HL-60 (cell line): ENCODE results near the gene ARPP21.

Source experiments
- DNase-seq, 2 experiments: peaks; one replicate each; pipeline ENCODE4 v3.0.0-alpha.2; 2010 to 2020; ENCODE audit warnings: low read depth in 1 of 2, low spot score in 1 of 2
- H3K27ac ChIP-seq: fragments of 250-450 bp; sonication (Bioruptor Pico); replicated peaks from 2 replicates; pipeline ENCODE4 v1.5.1; 2020; ENCODE audit warnings: mild to moderate bottlenecking, moderate library complexity
- H3K27me3 ChIP-seq: fragments of 250-450 bp; sonication (Bioruptor Pico); 2 replicates; pipeline ENCODE4 v1.5.1; 2021; ENCODE audit warnings: mild to moderate bottlenecking, moderate library complexity; ENCODE audit not compliant: insufficient read depth, poor library complexity, severe bottlenecking
- H3K4me3 ChIP-seq: replicated peaks from 2 replicates; pipeline ENCODE4 v1.5.1; 2011; ENCODE audit warnings: mild to moderate bottlenecking, control low read depth, low read length; ENCODE audit not compliant: insufficient read depth
- GABPA ChIP-seq: IDR thresholded peaks from 2 replicates; pipeline ENCODE4 v1.6.1; 2012; ENCODE audit warnings: low read depth
- POLR2AphosphoS5 ChIP-seq: IDR thresholded peaks from 2 replicates; pipeline ENCODE4 v1.6.1; 2012; ENCODE audit warnings: low read depth
- SPI1 ChIP-seq: IDR thresholded peaks from 2 replicates; pipeline ENCODE4 v1.6.1; 2012; ENCODE audit warnings: low read depth, mild to moderate bottlenecking, borderline replicate concordance
- TF ChIP-seq, protein P1 (sequence below): IDR thresholded peaks from one replicate; pipeline ENCODE4 v1.5.1; 2011; ENCODE audit warnings: low read length, control low read depth, inconsistent platforms; ENCODE audit not compliant: insufficient read depth
- TF ChIP-seq, protein P2 (sequence below): IDR thresholded peaks from 2 replicates; pipeline ENCODE4 v1.6.1; 2012; ENCODE audit warnings: low read depth; ENCODE audit not compliant: insufficient replicate concordance

The ARPP21 gene

DNA sequence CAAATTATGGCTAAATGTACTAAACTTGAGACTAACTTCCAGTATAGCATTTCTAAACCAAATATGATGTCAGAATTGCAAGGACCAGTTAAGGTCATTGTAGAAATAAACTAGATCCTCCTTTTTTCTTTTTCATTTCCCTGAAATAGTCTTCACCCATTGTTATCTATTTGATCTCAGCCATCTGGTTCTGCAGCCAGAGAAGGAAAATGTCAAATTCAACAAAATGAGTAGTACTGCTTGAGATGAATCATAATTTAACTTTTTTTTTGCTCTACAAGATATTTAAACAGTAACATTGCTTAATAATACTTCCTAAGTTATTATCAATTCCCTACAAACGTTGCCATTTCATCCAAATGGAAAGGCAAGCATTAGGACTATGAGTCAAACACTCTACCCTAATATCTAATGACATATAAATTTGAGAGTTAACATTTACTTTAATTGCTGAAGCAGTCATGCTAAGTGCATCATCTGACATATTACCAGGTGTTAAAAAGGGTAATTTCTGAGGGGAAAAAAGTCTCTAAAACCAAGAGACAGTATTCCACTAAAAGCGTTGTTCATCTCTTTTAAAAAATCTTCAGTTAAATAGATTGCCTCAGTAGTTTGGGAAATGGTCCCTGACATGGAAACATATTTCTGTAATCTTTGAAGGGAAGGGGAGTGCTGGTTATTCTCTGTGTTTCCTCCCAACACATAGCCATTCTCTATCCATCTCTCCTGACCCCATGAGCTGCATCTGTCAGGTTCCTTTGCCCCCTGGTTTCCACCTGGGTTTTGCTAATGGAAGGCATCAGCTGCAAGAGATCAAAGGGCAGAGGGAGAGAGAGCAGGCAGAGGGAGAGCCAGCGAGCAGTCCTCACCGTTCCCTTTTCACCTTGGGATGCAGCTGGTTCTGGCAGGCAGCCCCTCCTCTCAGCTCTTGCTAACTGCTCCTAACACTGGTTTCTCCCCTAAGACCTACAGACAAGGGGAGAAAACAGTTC is 138.5 kb downstream of the ARPP21 start:
- TF ChIP-seq POLR2AphosphoS5 (no peak), GABPA (no peak), SPI1 (no peak)
- TF ChIP-seq, protein P1, sequence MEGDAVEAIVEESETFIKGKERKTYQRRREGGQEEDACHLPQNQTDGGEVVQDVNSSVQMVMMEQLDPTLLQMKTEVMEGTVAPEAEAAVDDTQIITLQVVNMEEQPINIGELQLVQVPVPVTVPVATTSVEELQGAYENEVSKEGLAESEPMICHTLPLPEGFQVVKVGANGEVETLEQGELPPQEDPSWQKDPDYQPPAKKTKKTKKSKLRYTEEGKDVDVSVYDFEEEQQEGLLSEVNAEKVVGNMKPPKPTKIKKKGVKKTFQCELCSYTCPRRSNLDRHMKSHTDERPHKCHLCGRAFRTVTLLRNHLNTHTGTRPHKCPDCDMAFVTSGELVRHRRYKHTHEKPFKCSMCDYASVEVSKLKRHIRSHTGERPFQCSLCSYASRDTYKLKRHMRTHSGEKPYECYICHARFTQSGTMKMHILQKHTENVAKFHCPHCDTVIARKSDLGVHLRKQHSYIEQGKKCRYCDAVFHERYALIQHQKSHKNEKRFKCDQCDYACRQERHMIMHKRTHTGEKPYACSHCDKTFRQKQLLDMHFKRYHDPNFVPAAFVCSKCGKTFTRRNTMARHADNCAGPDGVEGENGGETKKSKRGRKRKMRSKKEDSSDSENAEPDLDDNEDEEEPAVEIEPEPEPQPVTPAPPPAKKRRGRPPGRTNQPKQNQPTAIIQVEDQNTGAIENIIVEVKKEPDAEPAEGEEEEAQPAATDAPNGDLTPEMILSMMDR, result no peak
- TF ChIP-seq, protein P2, sequence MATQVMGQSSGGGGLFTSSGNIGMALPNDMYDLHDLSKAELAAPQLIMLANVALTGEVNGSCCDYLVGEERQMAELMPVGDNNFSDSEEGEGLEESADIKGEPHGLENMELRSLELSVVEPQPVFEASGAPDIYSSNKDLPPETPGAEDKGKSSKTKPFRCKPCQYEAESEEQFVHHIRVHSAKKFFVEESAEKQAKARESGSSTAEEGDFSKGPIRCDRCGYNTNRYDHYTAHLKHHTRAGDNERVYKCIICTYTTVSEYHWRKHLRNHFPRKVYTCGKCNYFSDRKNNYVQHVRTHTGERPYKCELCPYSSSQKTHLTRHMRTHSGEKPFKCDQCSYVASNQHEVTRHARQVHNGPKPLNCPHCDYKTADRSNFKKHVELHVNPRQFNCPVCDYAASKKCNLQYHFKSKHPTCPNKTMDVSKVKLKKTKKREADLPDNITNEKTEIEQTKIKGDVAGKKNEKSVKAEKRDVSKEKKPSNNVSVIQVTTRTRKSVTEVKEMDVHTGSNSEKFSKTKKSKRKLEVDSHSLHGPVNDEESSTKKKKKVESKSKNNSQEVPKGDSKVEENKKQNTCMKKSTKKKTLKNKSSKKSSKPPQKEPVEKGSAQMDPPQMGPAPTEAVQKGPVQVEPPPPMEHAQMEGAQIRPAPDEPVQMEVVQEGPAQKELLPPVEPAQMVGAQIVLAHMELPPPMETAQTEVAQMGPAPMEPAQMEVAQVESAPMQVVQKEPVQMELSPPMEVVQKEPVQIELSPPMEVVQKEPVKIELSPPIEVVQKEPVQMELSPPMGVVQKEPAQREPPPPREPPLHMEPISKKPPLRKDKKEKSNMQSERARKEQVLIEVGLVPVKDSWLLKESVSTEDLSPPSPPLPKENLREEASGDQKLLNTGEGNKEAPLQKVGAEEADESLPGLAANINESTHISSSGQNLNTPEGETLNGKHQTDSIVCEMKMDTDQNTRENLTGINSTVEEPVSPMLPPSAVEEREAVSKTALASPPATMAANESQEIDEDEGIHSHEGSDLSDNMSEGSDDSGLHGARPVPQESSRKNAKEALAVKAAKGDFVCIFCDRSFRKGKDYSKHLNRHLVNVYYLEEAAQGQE, result no peak
- Histone ChIP-seq H3K27me3 (no peaks in the 10 kb centered on the region), H3K27ac (no peak overlapping the region), H3K4me3 (no peak overlapping the region)
- DNase-seq, result no peak

DNA sequence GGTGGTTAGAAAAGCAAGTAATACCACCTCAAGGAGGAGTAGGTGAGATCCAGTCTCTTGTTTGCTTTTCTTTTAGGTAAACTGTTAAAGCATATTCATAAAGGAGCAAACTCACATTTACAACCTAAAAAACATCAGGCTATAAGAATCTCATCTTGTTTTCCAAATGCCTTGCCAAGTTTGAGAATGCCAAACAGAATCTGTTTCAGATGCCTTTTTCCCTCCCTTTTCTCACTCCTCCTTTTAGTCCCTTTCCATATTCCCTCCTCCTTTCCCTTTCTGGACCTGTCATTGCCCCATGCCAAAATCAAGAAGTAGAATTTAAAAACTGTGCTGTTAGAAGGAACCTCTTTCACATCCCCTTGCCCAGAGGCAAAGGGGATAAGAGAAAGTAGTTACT is 140.3 kb downstream of the ARPP21 start:
- no peak overlapping the region for H3K4me3 ChIP-seq
- no peak overlapping the region for H3K27ac ChIP-seq
- no peak for DNase-seq
- TF ChIP-seq POLR2AphosphoS5 (no peak), SPI1 (no peak), GABPA (no peak)
- TF ChIP-seq, protein P2, result no peak
- TF ChIP-seq, protein P1, result no peak
- no peaks in the 10 kb centered on the region for H3K27me3 ChIP-seq

DNA sequence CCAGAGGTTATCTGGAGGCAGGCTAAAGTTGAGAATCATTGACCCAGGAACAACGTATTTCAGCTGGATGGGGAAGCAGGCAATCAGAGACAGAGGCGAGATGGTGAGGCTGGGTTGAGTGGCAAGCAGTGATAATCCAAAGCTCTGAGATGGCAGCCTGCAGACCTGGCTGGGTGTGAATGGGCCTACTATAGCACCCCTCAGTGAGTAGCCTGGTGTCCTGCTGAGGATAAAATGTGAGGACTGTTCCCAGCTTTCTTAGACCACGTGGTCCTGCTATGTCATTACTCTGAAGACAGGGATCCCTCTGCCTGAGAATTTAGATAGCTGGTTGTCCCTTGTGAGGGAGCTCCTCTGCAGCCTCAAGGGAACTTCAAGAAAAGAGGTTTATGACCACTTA is 141.5 kb downstream of the ARPP21 start:
- TF ChIP-seq SPI1 (no peak), POLR2AphosphoS5 (no peak), GABPA (no peak)
- TF ChIP-seq, protein P2, result no peak
- TF ChIP-seq, protein P1, result no peak
- no peak for DNase-seq
- Histone ChIP-seq H3K27ac (no peak overlapping the region), H3K27me3 (no peaks in the 10 kb centered on the region), H3K4me3 (no peak overlapping the region)
